ENCODE measurements around the gene ITGB1BP2.
"Not testable (repeated sequence)": the region's sequence is repeated elsewhere in the genome, so short reads cannot be mapped to it uniquely, and the experiment has no call there.

Gene ITGB1BP2

GRCh38 chrX:71302461-71303213 is 1.1 kb downstream of the ITGB1BP2 start:
- DNase-seq (ENCODE audit: low read depth), result no peak

- DNase-seq (ENCODE audit: low read depth), result no peak
Measured at GRCh38 chrX:71304561-71304960, 3.0 kb downstream of the ITGB1BP2 start.

GRCh38 chrX:71315917-71316316 is 14.4 kb downstream of the ITGB1BP2 start:
- no peak for DNase-seq (ENCODE audit: low read depth)

- DNase-seq (ENCODE audit: low read depth), result not testable (repeated sequence)
Measured at GRCh38 chrX:71316959-71317358, 15.4 kb downstream of the ITGB1BP2 start.

- no peak for DNase-seq (ENCODE audit: low read depth)
Measured at GRCh38 chrX:71320126-71320525, 18.6 kb downstream of the ITGB1BP2 start.

- DNase-seq (ENCODE audit: low read depth), result no peak
Measured at GRCh38 chrX:71321731-71322130, 20.2 kb downstream of the ITGB1BP2 start.

- DNase-seq (ENCODE audit: low read depth), result not testable (repeated sequence)
Measured at GRCh38 chrX:71324452-71324851, 22.9 kb downstream of the ITGB1BP2 start.

- DNase-seq (ENCODE audit: low read depth), result no peak
Measured at GRCh38 chrX:71326394-71326793, 24.8 kb downstream of the ITGB1BP2 start.

- not testable (repeated sequence) for DNase-seq (ENCODE audit: low read depth)
Measured at GRCh38 chrX:71349151-71349665, 47.7 kb downstream of the ITGB1BP2 start.

- DNase-seq (ENCODE audit: low read depth), result not testable (repeated sequence)
Measured at GRCh38 chrX:71349867-71350266, 48.3 kb downstream of the ITGB1BP2 start.

GRCh38 chrX:71352439-71352838 is 50.9 kb downstream of the ITGB1BP2 start:
- not testable (repeated sequence) for DNase-seq (ENCODE audit: low read depth)
